A172 (cell line): ENCODE data around the gene TAAR2. TPM values are rescaled to one million over a fixed set of nuclear protein-coding genes. Genes with fewer than 3 reads are reported as not detected.
"Not testable (repeated sequence)": the region's sequence is repeated elsewhere in the genome, so short reads cannot be mapped to it uniquely, and the experiment has no call there.

Source experiments
- DNase-seq: peaks from one replicate; pipeline ENCODE4 v3.0.0-alpha.2; 2015; ENCODE audit warnings: low spot score
- total RNA-seq: library from RNA; depleted of rRNA; stranded (reverse); fragments of >200 nt; shearing (Covaris generic); gene quantifications from 2 replicates; pipeline ENCODE4 v1.2.3, GENCODE V29; 2014; rRNA removed

TAAR2 gene, protein sequence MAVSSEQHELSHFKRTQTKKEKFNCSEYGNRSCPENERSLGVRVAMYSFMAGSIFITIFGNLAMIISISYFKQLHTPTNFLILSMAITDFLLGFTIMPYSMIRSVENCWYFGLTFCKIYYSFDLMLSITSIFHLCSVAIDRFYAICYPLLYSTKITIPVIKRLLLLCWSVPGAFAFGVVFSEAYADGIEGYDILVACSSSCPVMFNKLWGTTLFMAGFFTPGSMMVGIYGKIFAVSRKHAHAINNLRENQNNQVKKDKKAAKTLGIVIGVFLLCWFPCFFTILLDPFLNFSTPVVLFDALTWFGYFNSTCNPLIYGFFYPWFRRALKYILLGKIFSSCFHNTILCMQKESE
- not detected in 2 replicates for total RNA-seq

DNA sequence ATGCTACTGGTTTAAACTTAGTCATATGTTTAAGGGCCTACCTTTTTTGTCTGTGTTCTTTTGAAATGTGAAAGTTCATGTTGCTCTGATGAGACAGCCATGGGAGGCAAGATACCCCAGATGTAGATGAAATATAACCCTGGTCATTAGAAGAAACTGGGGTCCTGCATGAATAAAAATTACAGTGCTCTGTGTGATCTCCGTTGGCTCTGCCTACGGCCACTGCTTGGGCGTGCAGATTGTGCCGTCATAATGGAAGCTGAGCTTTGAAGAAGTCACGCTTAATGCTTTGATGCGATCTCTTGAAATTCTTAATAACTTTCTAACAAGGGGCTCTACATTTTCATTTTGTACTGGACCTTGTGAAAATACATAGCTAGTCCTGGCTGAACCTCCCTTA is at the start of gene TAAR2:
Gene TAAR2 (minus strand): TSS at position 101 of the 400 bp plus-strand sequence. CDS start 0 bp downstream, at position 101.
- DNase-seq = no peak

DNA sequence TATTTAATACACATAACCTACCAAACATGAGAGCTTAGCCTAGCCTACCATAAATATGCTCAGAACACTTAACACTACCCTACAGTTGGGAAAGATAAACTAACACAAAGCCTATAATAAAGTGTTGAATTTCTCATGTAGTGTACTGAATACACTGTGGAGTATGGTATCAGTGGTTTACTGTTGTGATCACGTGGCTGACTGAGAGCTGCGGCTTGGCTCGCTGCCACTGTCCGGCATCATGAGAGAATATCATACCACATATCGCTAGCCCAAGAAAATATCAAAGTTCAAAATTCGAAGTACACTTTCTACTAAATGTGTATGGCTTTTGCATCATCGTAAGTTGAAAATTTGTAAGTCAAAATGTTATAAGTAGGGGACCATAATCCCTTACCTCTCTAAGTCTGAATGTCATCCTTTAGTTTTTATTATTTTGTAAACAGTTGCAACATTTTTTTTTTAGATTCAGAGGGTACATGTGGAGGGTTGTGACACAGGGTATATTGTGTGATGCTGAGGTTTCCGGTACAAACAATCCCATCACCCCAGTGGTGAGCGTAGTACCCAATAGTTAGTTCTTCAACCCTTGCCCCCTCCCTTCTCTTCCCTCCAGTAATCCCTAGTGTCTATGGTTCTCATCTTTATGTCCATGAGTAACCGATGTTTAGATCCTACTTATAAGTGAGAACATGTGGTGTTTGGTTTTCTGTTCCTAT is 49.5 kb upstream of the TAAR2 start:
- DNase-seq = no peak

DNA sequence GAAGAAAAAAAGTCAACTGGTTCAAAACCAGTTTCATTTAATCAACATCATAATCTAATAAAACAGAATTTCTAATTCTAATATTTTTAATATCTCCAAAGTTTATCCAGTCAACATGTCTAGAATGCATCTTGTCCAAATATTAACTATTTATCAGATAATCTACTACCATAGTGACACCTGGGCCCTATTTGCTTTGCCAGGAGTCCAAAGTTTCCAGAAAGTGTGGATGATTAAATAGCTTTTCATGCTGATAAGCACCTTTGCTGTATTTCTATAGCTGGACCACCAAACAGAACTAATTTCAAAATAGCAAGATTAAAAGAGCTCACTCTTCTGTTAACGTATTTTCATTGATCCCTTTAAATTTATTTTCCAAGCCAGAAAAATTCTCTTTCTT is 47.2 kb upstream of the TAAR2 start:
- DNase-seq = no peak

DNA sequence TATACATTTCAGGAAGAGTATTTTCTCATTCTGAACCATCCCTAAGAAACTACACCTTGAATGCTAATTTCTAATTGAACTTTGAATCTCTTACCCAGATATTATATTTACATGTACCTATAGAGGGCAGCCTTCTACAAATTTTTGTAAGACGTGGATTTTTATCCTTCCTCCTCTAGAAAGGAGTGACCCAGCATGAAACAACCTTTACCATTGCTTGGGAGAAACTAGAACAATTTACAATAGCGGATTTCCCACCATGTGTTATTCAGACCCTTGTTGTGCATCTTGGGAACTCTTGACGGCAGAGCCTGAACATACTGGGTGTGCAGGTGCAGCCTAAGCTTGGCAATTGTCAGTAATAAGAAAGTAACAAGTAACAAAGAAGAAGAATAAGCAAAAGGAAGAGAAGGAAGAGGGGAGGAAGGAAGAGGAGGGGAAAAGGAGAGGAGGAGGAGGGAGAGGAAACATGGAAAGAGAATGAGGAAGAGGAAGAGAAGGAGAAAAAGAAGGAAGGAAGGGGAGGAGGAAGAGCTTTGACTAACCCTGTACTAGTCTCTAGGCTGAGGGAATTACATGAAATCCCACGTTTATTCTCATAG is 45.7 kb upstream of the TAAR2 start:
- DNase-seq = peak; percentile 16

DNA sequence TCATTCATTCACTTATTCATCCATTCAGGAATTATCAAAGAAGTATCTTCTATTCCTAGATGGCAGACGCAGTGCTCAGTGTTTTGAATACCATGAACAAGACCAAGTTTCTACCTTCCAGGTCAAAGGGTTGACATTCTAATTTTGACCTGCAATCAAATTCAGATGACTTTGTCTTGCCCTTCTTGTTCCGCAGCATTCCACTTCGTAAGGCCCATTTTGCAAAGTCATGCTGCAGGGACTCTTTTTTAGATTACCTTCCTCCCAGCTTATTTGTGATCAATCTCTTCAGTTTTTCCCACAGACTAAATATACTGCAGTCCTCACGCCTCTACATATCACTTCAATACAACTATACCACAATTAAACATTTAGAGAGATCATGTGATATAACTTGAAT is 42.0 kb upstream of the TAAR2 start:
- DNase-seq = no peak

DNA sequence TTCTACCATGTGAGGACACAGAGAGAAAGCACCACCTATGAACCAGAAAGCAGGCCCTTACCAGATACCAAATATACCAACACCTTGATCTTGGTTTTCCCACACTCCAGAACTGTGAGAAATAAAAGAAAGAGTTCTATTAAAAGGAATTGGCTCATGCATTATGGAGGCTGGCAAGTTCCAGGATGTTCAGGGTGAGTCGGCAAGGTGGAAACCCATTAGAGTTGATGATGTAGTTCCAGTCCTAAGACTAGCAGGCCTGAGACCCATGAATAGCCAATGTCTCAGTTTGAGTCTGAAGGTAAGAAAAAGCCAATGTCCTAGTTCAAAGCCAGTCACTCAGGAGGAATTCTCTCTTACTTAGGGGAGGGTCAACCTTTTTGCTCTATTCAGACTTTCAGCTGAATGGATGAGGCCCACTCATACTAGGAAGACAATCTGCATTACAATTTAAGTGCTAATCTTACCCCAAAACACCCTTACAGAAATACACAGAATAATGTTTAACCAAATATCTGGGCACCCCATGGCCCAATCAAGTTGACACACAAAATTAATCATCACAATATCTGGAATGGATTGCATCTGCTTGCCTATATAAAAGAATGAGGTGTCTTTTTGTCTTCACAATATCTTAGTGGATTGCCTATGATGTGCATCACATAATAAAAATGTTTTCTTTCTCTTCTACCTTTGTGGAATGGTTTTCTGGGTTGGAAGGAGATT is 40.4 kb upstream of the TAAR2 start:
- DNase-seq = no peak

DNA sequence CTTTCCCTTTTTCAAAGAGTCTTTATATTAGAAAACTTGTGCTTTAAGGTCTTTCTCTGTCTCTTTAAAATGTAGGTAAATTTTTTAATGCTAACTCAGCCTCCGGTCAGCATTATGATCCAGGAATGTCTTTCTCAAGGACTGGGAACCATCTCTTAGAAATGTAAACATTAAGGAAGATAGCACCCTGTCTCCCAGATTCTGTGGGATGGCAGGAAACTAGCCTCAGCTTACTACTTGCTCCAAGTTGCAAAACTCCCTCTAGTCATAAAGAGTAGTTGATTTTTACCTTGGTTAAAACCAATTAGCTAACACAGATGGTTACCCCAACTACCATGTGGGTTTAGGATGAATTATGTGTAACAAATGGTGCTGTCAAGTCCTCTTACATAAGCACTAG is 39.6 kb upstream of the TAAR2 start:
- no peak for DNase-seq

DNA sequence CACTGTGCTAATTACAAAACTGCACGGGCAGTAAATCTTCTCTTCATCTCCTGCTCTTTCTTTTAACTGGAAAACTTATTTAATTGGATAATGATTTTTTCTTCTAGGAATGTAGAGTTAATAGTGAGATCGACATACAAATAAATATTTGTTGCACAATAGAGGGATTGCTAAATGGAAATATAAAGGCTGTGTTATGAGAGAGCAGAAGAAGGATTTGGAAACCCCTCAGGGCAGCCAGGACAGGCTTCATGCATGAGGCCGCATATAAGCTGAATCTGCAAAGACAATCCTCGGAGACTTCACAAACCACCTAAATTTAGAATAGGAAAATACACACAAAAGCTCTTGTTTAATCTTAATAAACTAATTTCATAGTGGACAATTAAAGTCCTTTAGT is 37.8 kb upstream of the TAAR2 start:
- DNase-seq = no peak

DNA sequence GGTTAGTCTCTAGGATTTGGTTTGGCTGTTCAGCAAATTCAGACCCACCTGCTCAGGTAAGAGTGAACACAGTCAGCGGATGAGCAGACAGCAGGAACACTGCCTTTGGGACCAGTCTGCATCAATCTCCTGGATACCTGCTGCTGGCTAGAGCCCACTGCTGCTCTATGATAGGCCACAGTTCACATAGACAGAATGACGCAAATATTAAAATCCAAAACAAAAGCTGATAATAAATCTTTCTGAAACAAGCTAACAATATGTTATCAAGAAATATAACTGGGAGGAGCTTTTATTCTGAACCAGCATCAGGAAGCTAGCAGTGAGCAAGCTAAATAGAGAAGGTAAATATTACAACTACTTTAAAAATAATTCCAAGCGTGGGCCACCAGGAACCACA is 35.0 kb upstream of the TAAR2 start, which contains the start of gene TAAR1:
Gene TAAR1 (minus strand): TSS at position 101 of the 400 bp plus-strand sequence. CDS start 13,179 bp downstream, outside the sequence.
- no peak for DNase-seq

DNA sequence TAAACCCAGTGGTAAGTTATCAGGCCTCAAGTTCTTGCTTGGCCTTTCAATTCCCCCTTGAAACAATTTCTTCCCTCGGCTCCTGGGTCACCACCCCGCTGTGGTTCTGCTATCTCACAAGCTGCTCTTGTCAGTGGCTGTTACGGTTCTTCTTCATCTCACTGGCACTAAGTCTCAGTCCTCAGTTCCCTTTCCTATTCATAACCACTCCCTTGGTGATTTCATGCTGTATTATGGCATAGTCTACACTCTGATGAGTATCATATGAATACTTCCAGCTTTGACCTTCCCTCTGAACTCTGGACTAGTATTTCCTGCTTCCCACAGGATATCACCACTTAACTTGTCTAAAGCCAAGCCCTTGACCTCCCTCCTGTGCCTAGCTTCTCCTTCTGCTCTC is 27.0 kb upstream of the TAAR2 start:
- no peak for DNase-seq

DNA sequence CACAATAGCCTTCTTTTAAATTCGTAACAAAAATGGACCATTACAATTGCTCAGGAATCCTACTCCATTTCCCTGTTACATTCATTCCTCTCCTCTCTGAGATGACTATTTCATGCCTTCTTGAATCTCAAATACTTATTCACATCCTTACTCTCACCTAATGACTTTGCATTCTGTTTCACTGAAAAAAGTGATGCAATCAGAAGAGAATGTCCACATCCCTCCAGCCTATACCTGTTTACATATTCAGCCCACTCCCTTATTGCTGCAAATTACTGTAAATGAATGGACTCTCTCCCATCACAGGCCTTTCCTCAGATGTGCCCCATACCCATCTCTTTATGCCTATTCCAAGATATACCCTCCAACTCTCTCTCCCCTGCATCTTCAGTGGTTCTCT is 26.4 kb upstream of the TAAR2 start:
- no peak for DNase-seq

DNA sequence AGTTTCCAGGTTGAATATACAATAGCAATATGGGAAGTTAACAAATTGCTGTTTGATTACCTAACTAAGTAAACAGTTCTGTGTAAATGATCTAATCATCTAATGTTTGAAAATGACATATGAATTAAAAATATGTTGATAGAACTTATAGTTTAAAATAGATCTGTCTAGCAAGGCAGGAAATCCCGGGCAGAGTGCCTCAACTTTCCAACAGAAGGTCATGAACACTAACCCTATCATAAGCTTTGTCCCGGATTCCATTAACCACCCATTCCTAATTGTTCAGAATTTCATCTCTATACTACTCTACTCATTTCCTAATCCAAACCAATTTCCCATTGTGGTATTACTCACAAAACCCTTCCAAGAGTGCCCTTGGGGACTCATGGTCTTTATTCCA is 24.8 kb upstream of the TAAR2 start:
- DNase-seq = no peak

DNA sequence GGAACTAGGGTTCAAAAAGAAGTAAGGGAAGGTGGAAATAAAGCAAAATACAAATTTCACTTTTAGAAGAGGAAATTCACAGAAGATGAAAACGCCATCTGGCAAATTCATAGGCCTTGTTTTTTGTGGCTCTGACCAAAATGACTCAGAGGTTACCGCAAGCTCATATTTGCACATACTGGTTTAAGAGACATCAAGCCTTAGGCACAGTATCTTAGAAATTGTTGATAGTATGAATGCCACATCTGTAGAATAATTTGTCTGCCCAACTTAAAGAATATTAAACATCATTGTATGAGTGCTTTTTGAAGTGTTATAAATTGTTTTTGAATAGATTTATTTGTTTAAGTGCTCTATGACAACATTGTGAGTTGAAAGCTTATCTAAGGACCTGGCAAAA is 24.3 kb upstream of the TAAR2 start:
- DNase-seq = peak; percentile 25

DNA sequence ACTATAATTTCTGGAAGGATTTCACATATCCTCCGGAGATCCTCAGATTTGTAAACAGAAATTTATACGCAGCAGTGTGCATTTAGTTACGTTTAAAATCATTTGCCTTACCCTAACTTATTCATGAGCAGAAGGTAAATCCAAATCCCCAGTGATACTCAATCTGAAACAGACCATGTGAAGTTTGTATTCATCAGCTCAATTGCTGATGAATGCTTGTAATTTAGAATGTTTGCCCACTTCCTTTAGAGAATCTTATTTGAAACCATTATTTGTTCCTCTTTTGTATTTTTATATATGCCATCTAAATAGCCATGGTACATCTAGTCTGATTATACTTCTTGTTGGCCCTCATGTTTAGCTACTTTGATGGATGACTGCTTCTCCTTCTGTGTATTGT is 19.5 kb upstream of the TAAR2 start:
- no peak for DNase-seq

DNA sequence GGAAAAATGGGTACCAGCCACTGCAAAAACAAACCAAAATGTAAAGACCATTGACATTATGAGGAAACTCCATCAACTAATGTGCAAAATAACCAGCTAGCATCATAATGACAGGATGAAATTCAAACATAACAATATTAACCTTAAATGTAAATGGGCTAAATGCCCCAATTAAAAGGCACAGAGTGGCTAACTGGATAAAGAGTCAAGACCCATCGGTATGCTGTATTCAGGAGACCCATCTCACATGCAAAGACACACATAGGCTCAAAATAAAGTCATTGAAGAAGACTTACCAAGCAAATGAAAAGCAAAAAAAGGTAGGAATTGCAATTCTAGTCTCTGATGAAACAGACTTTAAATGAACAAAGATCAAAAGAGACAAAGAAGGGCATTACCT is 13.1 kb upstream of the TAAR2 start:
- not testable (repeated sequence) for DNase-seq

DNA sequence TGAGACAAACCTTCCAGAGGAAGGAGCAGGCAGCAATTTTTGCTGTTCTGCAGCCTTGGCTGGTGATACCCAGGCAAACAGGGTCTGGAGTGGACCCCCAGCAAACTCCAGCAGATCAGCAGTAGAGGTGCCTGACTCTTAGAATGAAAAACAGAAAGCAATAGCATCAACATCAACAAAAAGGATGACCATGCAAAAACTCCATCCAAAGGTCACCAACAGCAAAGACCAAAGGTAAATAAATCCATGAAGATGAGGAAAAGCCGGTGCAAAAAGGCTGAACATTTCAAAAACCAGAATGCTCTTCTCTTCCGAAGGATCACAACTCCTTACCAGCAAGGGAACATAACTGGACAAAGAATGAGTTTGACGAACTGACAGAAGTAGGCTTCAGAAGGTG is 11.8 kb upstream of the TAAR2 start:
- not testable (repeated sequence) for DNase-seq

DNA sequence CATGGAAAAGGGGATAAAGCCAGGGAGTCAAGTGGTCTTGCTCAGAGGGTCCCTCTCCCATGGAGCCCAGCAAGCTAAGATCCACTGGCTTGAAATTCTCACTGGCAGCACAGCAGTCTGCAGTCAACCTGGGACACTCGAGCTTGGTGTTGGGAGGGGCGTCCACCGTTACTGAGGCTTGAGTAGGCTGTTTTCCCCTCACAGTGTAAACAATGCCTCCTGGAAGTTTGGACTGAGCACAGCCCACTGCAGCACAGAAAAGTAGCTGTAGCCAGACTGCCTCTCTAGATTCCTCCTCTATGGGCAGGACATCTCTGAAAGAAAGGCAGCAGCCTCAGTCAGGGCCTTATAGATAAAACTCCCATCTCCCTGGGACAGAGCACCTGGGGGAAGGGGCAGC is 11.2 kb upstream of the TAAR2 start:
- DNase-seq = not testable (repeated sequence)

DNA sequence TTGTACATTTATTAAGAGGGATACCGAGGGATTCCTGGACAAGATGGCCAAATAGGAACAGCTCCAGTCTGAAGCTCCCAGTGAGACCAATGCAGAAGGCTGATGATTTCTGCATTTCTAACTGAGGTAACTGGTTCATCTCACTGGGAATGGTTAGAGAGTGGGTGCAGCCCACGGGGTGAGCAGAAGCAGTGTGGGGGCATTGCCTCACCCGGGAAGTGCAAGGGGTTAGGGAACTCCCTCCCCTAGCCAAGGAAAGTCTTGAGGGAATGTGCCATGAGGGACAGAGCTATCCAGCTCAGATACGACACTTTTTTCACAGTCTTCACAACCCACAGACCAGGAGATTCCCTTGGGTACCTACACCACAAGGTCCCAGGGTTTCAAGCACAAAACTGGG is 10.7 kb upstream of the TAAR2 start:
- DNase-seq = no peak

DNA sequence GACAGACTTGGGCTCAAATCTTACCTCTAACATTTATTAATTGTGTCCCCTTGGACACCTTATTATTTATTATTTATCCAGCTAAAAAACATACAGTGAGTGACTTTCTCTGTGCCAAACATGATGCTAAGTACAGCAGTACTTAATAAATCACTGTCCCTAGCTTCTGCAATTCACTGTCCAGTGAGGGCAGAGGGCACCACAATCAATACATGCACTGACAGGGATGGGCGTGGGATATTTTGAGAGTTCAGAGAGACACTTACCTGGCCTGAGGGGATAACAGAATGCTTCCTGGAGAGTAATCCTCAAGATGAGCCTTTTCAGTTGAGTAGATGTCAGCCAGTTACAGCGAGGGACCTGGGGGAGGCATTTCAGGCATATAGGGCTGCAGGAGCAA is 9.3 kb upstream of the TAAR2 start:
- no peak for DNase-seq

DNA sequence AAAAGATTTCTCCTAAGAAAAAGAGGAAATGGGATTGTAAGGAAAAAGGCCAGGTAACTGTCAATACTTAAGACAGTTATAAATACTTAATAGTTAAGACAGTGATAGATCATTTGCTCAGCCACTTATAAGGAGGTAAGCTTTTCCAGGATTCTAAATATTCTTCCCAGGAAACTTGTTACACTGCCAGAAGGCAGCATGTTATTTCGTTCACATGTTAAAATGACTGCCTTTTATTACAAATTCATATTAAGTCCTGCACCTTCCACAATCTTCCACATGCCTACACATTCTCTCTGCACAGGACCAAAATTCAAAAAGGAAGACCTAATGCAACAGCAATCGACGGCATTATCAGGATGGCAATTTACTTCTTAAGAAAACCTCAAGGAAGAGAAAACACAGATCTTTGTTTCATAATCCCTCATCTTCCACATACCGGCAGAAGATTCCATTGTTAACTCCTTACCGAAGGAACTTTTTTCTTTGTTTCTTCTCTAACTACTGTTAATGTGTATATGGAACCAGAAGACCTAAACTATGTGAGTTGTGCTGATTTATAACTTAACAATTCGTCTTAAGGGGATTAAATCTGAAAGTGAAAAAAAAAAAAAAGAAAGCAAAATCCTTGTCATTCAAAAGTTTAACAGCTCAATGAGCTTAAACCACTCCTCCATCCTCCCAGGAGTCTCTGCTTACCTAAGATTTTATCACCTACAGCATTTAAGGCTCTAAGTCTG is 799 bp downstream of the TAAR2 start:
- no peak for DNase-seq

DNA sequence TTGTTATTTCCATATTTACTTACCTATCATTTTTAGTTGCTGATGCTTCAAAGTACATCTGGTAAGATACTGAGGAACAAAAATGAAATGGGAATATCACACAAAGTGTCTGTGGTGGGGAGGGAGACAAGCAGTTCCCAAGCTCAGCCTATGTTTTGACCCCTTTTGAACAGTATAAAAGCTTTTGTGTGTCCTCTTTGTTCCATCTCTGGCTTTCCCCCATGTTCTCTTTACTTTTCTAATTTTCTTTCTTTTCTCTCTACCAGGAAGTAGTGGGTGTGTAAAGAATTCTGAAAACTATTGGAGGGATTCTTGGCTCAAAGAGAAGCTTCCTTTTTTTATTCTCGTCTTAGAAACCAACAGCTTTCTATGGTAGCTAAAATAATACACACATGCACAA is 7.4 kb downstream of the TAAR2 start:
- DNase-seq = no peak
